SK-N-SH (cell line): Measurements from ENCODE around the gene LRMDA. TPM values are rescaled to one million over a fixed set of nuclear protein-coding genes. Genes with fewer than 3 reads are reported as not detected.

Experiments used
- CTCF ChIA-PET: fragments of 300-600, 350-600 bp; formaldehyde crosslinking; extraction: SDS; loops from one replicate; lab custom pipeline; 2021; lab: Yijun Ruan, JAX
- POLR2A ChIA-PET: fragments of 350-600 bp; sonication (Branson Sonifier 250); formaldehyde crosslinking; extraction: SDS; loops from one replicate; lab custom pipeline; 2020; ENCODE audit warnings: antibody characterized with exemption, inconsistent platforms; lab: Yijun Ruan, JAX
- DNase-seq: peaks from one replicate; pipeline ENCODE4 v3.0.0; 2012
- H2AFZ ChIP-seq: fragments of 200-600 bp; sonication (generic); 2 replicates; pipeline ENCODE4 v1.8.1; 2016; ENCODE audit warnings: antibody characterized with exemption, mild to moderate bottlenecking, low read depth
- H3F3A ChIP-seq: fragments of 200-600 bp; sonication (generic); replicated peaks from 2 replicates; pipeline ENCODE3; 2016; ENCODE audit warnings: antibody characterized with exemption, mild to moderate bottlenecking; ENCODE audit not compliant: insufficient read depth
- H3K27ac ChIP-seq, 2 experiments: fragments of 200-500 bp in 1 of 2; fragments of 200-600 bp in 1 of 2; sonication (Bioruptor generic) in 1 of 2; sonication (generic), shearing (Covaris generic) in 1 of 2; 2 replicates each; pipeline versions ENCODE4 v1.5.1 to v1.6.1; 2014 to 2016; ENCODE audit warnings: low read depth in 2 of 2, inconsistent platforms in 1 of 2, low read length in 1 of 2, mild to moderate bottlenecking in 1 of 2, mixed read lengths in 1 of 2
- H3K27me3 ChIP-seq: fragments of 200-600 bp; sonication (generic), shearing (Covaris generic); 2 replicates; pipeline ENCODE4 v1.6.1; 2016; ENCODE audit warnings: mixed run types; ENCODE audit not compliant: insufficient read depth
- H3K36me3 ChIP-seq, 2 experiments: fragments of 200-500 bp in 1 of 2; fragments of 200-600 bp in 1 of 2; sonication (Bioruptor generic) in 1 of 2; sonication (generic) in 1 of 2; replicated peaks in 1 of 2; 2 replicates each; pipeline versions ENCODE3 to v1.5.1; 2014 to 2016; ENCODE audit warnings: low read length in 1 of 2, mild to moderate bottlenecking in 1 of 2; ENCODE audit not compliant: insufficient read depth in 2 of 2, control insufficient read depth in 1 of 2
- H3K4me1 ChIP-seq, 2 experiments: fragments of 200-500 bp in 1 of 2; fragments of 200-600 bp in 1 of 2; sonication (Bioruptor generic) in 1 of 2; sonication (generic), shearing (Covaris generic) in 1 of 2; 2 replicates each; pipeline versions ENCODE4 v1.5.1 to v1.6.1; 2014 to 2016; ENCODE audit warnings: low read depth in 1 of 2, low read length in 1 of 2, mixed run types in 1 of 2; ENCODE audit not compliant: insufficient read depth in 2 of 2, control insufficient read depth in 1 of 2
- H3K4me2 ChIP-seq: fragments of 200-600 bp; sonication (generic), shearing (Covaris generic); 2 replicates; pipeline ENCODE4 v1.6.1; 2017; ENCODE audit warnings: mixed run types
- H3K4me3 ChIP-seq, 2 experiments: fragments of 200-500 bp in 1 of 2; fragments of 200-600 bp in 1 of 2; sonication (Bioruptor generic) in 1 of 2; sonication (generic), shearing (Covaris generic) in 1 of 2; 2 replicates each; pipeline versions ENCODE4 v1.5.1 to v1.8.1; 2014 to 2016; ENCODE audit warnings: low read depth in 2 of 2, inconsistent platforms in 1 of 2, low read length in 1 of 2, mild to moderate bottlenecking in 1 of 2, mixed read lengths in 1 of 2, moderate library complexity in 1 of 2
- H3K79me2 ChIP-seq: fragments of 200-600 bp; sonication (generic); 2 replicates; pipeline ENCODE4 v1.8.1; 2017; ENCODE audit warnings: mild to moderate bottlenecking; ENCODE audit not compliant: insufficient read depth
- H3K9ac ChIP-seq: fragments of 200-600 bp; sonication (generic); 2 replicates; pipeline ENCODE4 v1.6.1; 2017; ENCODE audit warnings: mixed run types
- H3K9me2 ChIP-seq: fragments of 200-600 bp; sonication (generic); 2 replicates; pipeline ENCODE4 v1.6.1; 2017; ENCODE audit warnings: mixed run types
- H3K9me3 ChIP-seq: fragments of 200-600 bp; sonication (generic); 2 replicates; pipeline ENCODE4 v1.6.1; 2017; ENCODE audit warnings: mixed run types, mild to moderate bottlenecking, moderate library complexity
- H4K20me1 ChIP-seq: fragments of 200-600 bp; sonication (generic); 2 replicates; pipeline ENCODE4 v1.6.1; 2017; ENCODE audit warnings: mild to moderate bottlenecking, mixed run types; ENCODE audit not compliant: insufficient read depth
- CHD2 ChIP-seq: fragments of 150-350 bp; IDR thresholded peaks from 2 replicates; pipeline ENCODE4 v1.6.1; 2018; ENCODE audit warnings: low read length; ENCODE audit not compliant: partially characterized antibody
- EP300 ChIP-seq, 2 experiments: IDR thresholded peaks; 2 replicates each; pipeline versions ENCODE4 v1.4.0 to v1.6.1; 2012; ENCODE audit warnings: borderline replicate concordance in 1 of 2, low read depth in 1 of 2, low read length in 1 of 2
- FOXJ3 ChIP-seq: sonication (generic); formaldehyde crosslinking; IDR thresholded peaks from 2 replicates; pipeline ENCODE4 v1.5.1; 2020; ENCODE audit warnings: mild to moderate bottlenecking, missing genetic modification reagents
- GATA2 ChIP-seq: sonication (generic); formaldehyde crosslinking; IDR thresholded peaks from 2 replicates; pipeline ENCODE4 v1.5.0; 2020; ENCODE audit warnings: mild to moderate bottlenecking, missing genetic modification reagents
- JUND ChIP-seq: IDR thresholded peaks from 2 replicates; pipeline ENCODE4 v1.4.0; 2012
- MXI1 ChIP-seq: IDR thresholded peaks from 2 replicates; pipeline ENCODE4 v1.6.1; 2012; ENCODE audit warnings: mild to moderate bottlenecking, low read depth, low read length, improper control_type of control experiment
- NFIC ChIP-seq: IDR thresholded peaks from 2 replicates; pipeline ENCODE4 v1.4.0; 2012; ENCODE audit warnings: borderline replicate concordance
- RFX5 ChIP-seq: IDR thresholded peaks from 2 replicates; pipeline ENCODE4 v1.6.1; 2012; ENCODE audit warnings: mild to moderate bottlenecking, improper control_type of control experiment, low read length
- RXRA ChIP-seq: IDR thresholded peaks from 2 replicates; pipeline ENCODE4 v1.4.0; 2012; ENCODE audit warnings: low read depth, mild to moderate bottlenecking, borderline replicate concordance
- TAF1 ChIP-seq: IDR thresholded peaks from 2 replicates; pipeline ENCODE4 v1.6.1; 2012; ENCODE audit warnings: low read depth, mild to moderate bottlenecking, low read length, moderate library complexity, borderline replicate concordance
- YY1 ChIP-seq: IDR thresholded peaks from 2 replicates; pipeline ENCODE4 v1.4.0; 2012; ENCODE audit warnings: low read depth, mild to moderate bottlenecking
- WGBS: methylation state at CpG from one replicate; pipeline ENCODE4 v1.1.6; 2017; ENCODE audit warnings: low lambda C conversion rate; 5-methylcytosine and 5-hydroxymethylcytosine counted together
- polyA plus RNA-seq, 3 experiments: library from polyadenylated mRNA; depleted of rRNA; stranded (reverse); fragments of >200 nt; gene quantifications; 2 replicates each; pipeline ENCODE4 v1.2.3, GENCODE V29; 2012
- TF ChIP-seq, protein P1 (sequence below): IDR thresholded peaks from 2 replicates; pipeline ENCODE4 v1.4.0; 2012; ENCODE audit warnings: low read depth, borderline replicate concordance
- TF ChIP-seq, protein P2 (sequence below): IDR thresholded peaks from 2 replicates; pipeline ENCODE4; 2012
- TF ChIP-seq, protein P3 (sequence below): fragments of 150-350 bp; IDR thresholded peaks from 2 replicates; pipeline ENCODE4 v1.6.1; 2017; ENCODE audit warnings: antibody characterized with exemption, low read length, low read depth, borderline replicate concordance
- TF ChIP-seq, protein P4 (sequence below): IDR thresholded peaks from 2 replicates; pipeline ENCODE4 v1.4.0; 2012; ENCODE audit warnings: low read depth, borderline replicate concordance
- TF ChIP-seq, protein P5 (sequence below): IDR thresholded peaks from 2 replicates; pipeline ENCODE4 v1.6.1; 2012; ENCODE audit warnings: mild to moderate bottlenecking, low read depth, low read length, moderate library complexity

Gene LRMDA
- polyA plus RNA-seq, 1 of the 3 experiments (the other 2 are of a cell fraction) = 0.95 TPM

DNA sequence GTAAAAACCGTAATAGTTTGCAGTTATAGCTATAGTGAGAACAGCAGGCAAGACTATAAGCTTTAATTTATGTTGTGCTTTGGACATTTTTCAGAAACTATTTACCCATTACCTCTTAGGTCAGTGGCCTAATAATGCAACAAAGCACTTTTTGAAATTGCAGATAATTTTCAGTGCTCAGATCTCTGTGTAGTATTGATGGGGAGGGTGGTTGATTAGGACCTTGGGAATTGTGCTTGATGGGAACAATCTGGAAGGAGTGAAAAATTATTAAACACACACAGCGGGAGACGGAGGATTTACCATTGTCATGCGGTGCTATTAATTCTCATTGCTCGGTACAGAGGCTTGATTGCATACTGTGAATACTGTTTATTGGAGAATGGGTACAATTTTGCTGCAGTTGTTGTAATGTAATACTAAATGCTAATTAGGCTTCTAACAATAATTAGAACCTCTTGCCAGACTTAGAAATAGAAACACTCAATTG is 304.8 kb downstream of the LRMDA start:
- Histone ChIP-seq H3K27me3 (no peaks in the 10 kb centered on the region), H3F3A (no peaks in the 10 kb centered on the region), H4K20me1 (no peaks in the 10 kb centered on the region), H3K9me3 (no peaks in the 10 kb centered on the region), H3K36me3 (no peaks in the 10 kb centered on the region), H3K4me2 (no peak overlapping the region), H2AFZ (no peak overlapping the region), H3K9me2 (no peaks in the 10 kb centered on the region), H3K4me3 (no peak overlapping the region), H3K27ac (no peak overlapping the region), H3K79me2 (no peaks in the 10 kb centered on the region), H3K4me1 (no peaks in the 10 kb centered on the region), H3K9ac (no peak overlapping the region)
- CTCF ChIA-PET = interaction anchor here (1.3 kb wide), 1 partner anchor 10 kb away, joined by 3 read pairs; no protein-coding TSS in a partner anchor
- no peak for DNase-seq
- WGBS = 85% methylated on average over 5 of the region's 5 CpGs
- POLR2A ChIA-PET = no interaction called here
- TF ChIP-seq RXRA (no peak), RFX5 (no peak), MXI1 (no peak), EP300 (IDR thresholded peaks at IDR 0.05; ENCODE audit: borderline replicate concordance in 1 of 2, low read depth in 1 of 2, low read length in 1 of 2) (no peak), GATA2 (CRISPR knock-in tag) (no peak), TAF1 (no peak)
- TF ChIP-seq, protein P1, sequence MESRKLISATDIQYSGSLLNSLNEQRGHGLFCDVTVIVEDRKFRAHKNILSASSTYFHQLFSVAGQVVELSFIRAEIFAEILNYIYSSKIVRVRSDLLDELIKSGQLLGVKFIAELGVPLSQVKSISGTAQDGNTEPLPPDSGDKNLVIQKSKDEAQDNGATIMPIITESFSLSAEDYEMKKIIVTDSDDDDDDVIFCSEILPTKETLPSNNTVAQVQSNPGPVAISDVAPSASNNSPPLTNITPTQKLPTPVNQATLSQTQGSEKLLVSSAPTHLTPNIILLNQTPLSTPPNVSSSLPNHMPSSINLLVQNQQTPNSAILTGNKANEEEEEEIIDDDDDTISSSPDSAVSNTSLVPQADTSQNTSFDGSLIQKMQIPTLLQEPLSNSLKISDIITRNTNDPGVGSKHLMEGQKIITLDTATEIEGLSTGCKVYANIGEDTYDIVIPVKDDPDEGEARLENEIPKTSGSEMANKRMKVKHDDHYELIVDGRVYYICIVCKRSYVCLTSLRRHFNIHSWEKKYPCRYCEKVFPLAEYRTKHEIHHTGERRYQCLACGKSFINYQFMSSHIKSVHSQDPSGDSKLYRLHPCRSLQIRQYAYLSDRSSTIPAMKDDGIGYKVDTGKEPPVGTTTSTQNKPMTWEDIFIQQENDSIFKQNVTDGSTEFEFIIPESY = no peak
- TF ChIP-seq, protein P2, sequence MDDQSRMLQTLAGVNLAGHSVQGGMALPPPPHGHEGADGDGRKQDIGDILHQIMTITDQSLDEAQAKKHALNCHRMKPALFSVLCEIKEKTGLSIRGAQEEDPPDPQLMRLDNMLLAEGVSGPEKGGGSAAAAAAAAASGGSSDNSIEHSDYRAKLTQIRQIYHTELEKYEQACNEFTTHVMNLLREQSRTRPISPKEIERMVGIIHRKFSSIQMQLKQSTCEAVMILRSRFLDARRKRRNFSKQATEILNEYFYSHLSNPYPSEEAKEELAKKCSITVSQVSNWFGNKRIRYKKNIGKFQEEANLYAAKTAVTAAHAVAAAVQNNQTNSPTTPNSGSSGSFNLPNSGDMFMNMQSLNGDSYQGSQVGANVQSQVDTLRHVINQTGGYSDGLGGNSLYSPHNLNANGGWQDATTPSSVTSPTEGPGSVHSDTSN = no peak
- TF ChIP-seq, protein P3, sequence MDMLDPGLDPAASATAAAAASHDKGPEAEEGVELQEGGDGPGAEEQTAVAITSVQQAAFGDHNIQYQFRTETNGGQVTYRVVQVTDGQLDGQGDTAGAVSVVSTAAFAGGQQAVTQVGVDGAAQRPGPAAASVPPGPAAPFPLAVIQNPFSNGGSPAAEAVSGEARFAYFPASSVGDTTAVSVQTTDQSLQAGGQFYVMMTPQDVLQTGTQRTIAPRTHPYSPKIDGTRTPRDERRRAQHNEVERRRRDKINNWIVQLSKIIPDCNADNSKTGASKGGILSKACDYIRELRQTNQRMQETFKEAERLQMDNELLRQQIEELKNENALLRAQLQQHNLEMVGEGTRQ = no peak

DNA sequence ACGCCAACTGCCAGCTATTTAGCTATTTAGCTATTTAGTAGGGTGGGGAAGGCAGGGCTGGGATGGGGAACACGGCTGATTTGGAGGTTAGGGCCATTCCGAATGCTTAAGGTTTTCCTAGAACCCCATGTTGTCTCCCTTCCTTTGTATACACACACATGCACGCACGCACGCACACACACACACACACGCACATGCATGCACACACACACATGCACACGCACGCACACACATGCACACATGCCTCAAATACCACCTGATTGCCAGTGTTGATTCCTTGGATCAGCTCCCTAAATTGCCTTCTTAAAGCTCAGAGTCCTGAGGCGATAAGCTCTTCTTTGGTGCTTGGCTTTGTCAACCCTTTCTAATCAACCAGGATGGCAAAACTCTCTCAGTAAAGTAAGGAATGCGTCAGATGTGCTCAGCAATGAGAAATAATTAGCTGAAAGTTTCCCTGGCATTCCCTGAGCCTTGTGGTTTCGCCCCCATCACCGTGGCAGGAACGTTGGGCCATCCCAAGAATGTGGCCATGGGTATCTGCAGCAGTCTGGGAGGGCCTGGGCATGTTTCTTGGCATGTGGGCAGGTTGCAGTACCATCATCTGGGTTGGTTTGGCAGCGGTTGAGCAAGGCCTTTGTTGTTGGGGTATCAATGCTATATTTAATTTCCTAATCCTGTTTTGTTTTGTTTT is 305.6 kb downstream of the LRMDA start:
- no peaks in the 10 kb centered on the region for H3K27me3 ChIP-seq
- no peaks in the 10 kb centered on the region for H3F3A ChIP-seq
- no peak overlapping the region for H3K4me3 ChIP-seq
- H3K4me2 ChIP-seq = no peak overlapping the region
- DNase-seq = no peak
- H2AFZ ChIP-seq = no peak overlapping the region
- H3K36me3 ChIP-seq = no peaks in the 10 kb centered on the region
- no peaks in the 10 kb centered on the region for H3K9me2 ChIP-seq
- no peaks in the 10 kb centered on the region for H4K20me1 ChIP-seq
- H3K27ac ChIP-seq = no peak overlapping the region
- H3K9ac ChIP-seq = no peak overlapping the region
- H3K9me3 ChIP-seq = no peaks in the 10 kb centered on the region
- POLR2A ChIA-PET = no interaction called here
- H3K79me2 ChIP-seq = no peaks in the 10 kb centered on the region
- H3K4me1 ChIP-seq = no peaks in the 10 kb centered on the region
- CTCF ChIA-PET = interaction anchor here (1.3 kb wide), 1 partner anchor 9 kb away, joined by 3 read pairs; no protein-coding TSS in a partner anchor
- 74% methylated on average over 15 of the region's 15 CpGs for WGBS
- TF ChIP-seq TAF1 (no peak), NFIC (no peak), YY1 (no peak), FOXJ3 (no peak), CHD2 (no peak), JUND (no peak), EP300 (IDR thresholded peaks at IDR 0.05; ENCODE audit: borderline replicate concordance in 1 of 2, low read depth in 1 of 2, low read length in 1 of 2) (no peak)
- TF ChIP-seq, protein P4, sequence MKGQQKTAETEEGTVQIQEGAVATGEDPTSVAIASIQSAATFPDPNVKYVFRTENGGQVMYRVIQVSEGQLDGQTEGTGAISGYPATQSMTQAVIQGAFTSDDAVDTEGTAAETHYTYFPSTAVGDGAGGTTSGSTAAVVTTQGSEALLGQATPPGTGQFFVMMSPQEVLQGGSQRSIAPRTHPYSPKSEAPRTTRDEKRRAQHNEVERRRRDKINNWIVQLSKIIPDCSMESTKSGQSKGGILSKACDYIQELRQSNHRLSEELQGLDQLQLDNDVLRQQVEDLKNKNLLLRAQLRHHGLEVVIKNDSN = no peak
- TF ChIP-seq, protein P3 = no peak
- TF ChIP-seq, protein P5, sequence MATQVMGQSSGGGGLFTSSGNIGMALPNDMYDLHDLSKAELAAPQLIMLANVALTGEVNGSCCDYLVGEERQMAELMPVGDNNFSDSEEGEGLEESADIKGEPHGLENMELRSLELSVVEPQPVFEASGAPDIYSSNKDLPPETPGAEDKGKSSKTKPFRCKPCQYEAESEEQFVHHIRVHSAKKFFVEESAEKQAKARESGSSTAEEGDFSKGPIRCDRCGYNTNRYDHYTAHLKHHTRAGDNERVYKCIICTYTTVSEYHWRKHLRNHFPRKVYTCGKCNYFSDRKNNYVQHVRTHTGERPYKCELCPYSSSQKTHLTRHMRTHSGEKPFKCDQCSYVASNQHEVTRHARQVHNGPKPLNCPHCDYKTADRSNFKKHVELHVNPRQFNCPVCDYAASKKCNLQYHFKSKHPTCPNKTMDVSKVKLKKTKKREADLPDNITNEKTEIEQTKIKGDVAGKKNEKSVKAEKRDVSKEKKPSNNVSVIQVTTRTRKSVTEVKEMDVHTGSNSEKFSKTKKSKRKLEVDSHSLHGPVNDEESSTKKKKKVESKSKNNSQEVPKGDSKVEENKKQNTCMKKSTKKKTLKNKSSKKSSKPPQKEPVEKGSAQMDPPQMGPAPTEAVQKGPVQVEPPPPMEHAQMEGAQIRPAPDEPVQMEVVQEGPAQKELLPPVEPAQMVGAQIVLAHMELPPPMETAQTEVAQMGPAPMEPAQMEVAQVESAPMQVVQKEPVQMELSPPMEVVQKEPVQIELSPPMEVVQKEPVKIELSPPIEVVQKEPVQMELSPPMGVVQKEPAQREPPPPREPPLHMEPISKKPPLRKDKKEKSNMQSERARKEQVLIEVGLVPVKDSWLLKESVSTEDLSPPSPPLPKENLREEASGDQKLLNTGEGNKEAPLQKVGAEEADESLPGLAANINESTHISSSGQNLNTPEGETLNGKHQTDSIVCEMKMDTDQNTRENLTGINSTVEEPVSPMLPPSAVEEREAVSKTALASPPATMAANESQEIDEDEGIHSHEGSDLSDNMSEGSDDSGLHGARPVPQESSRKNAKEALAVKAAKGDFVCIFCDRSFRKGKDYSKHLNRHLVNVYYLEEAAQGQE = no peak
